Midbrain (tissue), 1 donor: ENCODE results near the gene TNFRSF17.

ENCODE experiments used
- DNase-seq: peaks from one replicate; lab custom pipeline; 2025; lab: John Stamatoyannopoulos, UW

TNFRSF17 gene

DNA sequence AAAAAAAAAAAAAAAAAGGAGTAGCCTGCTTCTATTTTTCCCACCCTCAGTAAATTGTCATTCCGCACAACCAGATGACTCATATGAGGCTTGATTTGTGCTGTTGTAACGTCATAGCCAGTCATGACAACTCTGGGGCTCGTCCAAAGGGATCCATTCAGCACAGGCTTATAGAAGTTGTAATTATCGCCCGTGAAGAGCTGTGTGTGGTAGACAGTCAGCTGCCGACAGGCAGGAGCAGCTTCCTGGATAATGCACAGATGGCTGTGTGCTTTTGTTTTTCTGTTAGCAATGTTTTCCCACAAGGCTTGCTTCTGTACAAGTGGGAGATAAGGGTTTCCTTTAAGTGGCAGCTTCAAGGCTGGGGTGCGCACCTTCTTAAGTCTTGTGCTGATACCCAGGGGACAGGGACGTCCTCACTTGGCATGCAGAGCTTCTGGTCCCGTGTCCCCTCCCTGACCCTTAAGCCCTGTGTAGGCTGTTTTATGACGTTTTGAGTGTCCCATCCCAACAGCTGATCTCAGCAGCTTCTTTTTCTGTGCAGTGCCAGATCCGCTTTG, 37.5 kb downstream of the TNFRSF17 start:
- DNase-seq: no peak

DNA sequence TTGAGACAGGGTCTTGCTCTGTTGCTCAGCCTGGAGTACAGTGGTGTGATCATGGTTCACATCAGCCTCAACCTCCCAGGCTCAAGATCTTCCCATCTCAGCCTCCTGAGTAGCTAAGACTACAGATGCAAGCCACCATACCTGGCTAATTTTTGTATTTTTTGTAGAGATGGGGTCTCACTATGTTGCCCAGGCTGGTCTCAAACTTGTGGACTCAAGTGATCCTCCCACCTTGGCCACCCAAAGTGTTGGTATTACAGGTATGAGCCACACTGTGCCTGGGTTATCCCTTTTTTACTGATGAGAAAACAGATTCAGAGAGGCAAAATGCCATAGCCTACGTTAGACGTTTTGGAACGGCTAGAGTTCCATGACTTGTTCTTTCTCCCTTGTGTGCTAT, 41.6 kb downstream of the TNFRSF17 start:
- no peak for DNase-seq

DNA sequence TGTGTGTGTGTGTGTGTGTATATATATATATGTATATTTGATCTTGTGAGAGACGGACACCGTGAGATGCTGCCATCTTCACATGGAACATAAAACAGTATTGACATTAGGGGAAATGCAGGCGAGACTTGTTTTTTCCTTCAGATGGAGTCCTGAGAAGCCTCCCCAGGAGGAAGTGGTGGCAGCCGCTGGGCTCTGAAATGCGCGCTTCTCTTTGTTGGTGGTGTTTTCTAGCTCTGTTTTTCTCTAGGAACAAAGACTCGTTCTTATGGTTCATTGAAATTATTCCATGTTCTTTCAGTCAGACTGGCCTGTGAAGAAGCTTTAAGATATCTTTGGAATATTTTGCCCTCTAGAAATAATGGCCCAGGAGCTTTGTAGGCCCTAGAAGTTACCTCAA, 44.5 kb downstream of the TNFRSF17 start:
- DNase-seq: peak; percentile 67

DNA sequence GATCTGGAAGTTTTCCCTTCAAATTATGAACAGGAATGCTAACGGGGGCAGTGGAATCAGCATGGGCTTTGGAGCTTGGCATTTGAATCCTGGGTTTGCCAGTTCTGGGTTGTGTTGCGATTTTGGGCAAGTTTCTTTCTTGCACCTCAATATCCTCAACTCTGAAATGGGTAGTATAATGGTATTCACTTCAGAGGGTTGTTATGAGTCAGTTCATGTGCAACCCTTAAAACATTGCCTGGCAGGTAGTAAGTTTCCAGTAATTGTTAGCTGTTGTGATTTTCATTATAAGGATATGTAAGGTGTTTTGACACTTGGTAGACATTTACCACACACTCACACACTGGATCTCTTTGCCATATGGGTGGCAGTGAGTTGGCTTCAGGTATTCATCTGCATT, 44.9 kb downstream of the TNFRSF17 start:
- DNase-seq: no peak

DNA sequence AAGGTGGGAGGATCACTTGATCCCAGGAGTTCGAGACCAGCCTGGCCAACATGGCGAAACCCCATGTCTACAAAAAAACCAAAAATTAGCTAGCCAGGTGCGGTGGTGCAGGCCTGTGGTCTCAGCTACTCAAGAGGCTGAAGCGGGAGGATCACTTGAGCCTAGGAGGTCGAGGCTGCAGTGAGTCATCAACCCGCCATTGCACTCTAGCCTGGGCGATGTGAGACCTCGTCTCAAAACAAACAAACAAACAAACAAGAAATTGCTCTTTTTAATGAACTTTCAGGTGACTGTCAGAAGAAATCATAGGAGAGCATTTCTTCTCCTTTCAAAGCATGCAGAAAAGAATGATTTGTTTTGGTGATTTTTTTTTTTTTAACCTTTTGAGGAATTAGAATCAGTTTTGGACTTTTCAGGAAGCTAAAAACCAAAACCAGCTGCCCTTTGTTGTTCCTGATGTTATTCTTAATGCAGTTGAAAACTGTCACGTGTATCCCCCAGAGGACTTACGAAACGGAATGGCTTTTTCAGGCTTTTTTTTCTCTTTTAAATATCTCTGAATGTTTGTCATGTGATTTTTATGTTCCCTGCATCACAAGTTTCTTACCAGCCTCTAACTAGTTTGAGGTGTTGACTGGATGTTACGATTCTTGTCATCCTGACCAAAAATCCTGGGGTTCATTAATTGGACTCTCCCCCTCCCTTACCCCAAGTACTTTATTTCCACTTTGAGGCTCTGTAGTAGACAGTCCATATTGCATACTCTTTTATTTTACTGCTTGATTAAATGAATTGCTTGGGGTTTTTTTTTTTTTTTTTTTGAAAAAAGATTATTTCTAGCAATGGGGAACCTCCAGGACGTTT, 45.6 kb downstream of the TNFRSF17 start:
- DNase-seq: no peak

DNA sequence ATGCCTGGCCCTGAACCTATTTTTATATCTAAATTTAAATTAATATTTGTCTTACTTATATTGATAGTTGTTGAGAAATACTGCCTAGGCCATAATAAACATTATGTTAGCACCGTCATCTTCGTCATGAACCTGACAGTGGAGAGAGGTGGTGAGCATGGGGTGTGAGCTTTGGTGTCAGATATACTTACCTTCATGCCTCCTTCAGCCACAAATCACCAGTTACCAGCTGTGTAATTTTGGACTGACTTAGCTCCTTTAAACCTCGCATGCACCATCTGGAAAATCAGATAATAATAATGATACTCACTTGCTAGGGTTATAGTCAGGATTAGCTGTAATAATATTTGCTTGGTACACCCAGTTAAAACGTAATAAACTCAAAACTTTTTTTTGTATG, 46.6 kb downstream of the TNFRSF17 start:
- DNase-seq: no peak

DNA sequence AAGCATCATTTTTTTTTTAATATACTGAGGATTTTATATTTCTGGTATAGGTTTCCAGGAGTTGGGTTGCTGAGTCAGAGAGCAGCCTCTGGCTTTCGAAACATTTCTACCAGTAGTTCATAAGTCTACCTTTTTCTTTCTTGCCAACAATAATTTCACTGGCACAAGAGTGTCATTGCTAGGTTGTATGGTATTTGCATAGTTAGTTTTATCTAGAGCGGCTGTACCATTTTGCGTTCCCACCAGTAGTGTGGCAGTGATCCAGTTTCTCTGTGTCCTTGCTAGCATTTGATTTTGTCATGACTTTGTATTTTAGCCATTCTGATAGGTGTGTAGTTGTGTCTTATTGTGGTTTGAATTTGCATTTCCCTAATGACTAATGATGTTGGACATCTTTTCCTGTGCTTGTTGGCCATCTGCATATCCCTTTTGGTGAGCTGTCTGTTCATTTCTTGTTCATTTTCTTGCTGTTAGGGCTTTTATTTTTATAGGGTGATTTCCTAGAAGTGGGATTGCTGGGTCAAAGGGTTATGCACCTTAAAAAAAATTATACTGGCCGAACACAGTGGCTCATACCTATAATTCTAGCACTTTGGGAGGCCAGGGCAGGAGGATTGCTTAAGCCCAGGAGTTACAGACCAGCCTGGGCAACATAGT, 51.4 kb downstream of the TNFRSF17 start:
- DNase-seq: no peak

DNA sequence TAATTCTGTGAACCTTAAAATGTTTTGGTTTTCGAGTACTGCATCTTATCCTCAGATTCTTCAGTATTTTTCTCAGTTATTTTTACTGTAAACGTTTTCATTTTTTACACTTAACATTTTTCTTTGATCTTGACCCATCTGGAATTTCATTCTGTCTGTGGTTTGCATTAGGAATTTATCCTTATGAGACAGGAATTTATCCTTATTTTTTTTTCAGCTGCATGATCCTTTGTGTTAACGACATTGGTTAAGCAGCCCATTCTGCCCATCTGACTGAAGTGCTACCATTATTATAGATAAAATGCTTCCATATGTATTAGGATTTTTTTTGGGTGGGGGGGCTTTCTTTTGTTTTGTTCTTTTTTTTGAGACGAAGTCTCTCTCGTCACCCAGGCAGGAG, 52.5 kb downstream of the TNFRSF17 start:
- no peak for DNase-seq
